Measurements from ENCODE around the gene RBMS1.

DNA sequence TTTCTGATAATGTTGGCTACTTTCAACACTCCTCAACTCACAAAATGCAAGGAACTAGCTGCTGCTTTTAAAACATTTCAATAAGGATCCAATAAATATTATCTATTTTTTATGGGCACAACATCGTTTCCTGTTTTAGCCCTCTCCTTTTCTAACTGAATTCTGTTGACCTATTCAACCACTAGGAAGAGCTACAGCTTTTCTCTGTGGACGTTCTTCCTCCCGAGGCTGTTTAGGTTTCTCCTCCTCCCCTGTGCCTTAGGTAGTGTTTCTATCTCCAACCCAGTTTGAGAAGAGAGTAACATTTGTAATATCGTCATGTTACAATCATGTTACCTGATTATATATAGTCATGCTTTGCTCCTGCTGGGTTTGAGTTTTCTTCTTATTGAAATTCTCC is 202.2 kb downstream of the RBMS1 start:
- TF ChIP-seq, protein P1, sequence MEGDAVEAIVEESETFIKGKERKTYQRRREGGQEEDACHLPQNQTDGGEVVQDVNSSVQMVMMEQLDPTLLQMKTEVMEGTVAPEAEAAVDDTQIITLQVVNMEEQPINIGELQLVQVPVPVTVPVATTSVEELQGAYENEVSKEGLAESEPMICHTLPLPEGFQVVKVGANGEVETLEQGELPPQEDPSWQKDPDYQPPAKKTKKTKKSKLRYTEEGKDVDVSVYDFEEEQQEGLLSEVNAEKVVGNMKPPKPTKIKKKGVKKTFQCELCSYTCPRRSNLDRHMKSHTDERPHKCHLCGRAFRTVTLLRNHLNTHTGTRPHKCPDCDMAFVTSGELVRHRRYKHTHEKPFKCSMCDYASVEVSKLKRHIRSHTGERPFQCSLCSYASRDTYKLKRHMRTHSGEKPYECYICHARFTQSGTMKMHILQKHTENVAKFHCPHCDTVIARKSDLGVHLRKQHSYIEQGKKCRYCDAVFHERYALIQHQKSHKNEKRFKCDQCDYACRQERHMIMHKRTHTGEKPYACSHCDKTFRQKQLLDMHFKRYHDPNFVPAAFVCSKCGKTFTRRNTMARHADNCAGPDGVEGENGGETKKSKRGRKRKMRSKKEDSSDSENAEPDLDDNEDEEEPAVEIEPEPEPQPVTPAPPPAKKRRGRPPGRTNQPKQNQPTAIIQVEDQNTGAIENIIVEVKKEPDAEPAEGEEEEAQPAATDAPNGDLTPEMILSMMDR (conservative IDR thresholded peaks at IDR 0.05; ENCODE audit: low read depth, low read length): no peak
- TF ChIP-seq EZH2 (IDR thresholded peaks at IDR 0.05; ENCODE audit: low read length, unreplicated experiment) (no peak), EZH2phosphoT487 (IDR thresholded peaks at IDR 0.05; ENCODE audit: borderline replicate concordance, low read length) (no peak)
